Pancreas (tissue), 10 donors: Measurements from ENCODE around the gene NF1. TPM values are rescaled to one million over a fixed set of nuclear protein-coding genes. Genes with fewer than 3 reads are reported as not detected.

ENCODE experiments used
- ATAC-seq, 4 donors: fragments of 200-7000 bp; cut with Tn5 transposase; one replicate each; pipeline versions ENCODE4 v1.8.0 to v1.9.1; 2020; ENCODE audit warnings: mild to moderate bottlenecking in 4 of 4, moderate library complexity in 4 of 4
- DNase-seq, 6 donors: peaks; one replicate each; pipeline ENCODE4 v3.0.0-alpha.2; 2020
- FAIRE-seq: peaks from 2 replicates; lab custom pipeline; 2012; peaks lifted over from hg19 to GRCh38; lab: Jason Lieb, UNC
- H3K27ac ChIP-seq, 4 donors: fragments of 200-600 bp; sonication (generic); 1 replicate in 3 of 4; 2 replicates in 1 of 4; pipeline versions ENCODE4 v1.5.0 to v1.8.0; 2020
- H3K27me3 ChIP-seq, 4 donors: fragments of 200-600 bp; one replicate each; pipeline ENCODE4 v1.8.0; 2021
- H3K36me3 ChIP-seq, 3 donors: fragments of 200-600 bp; sonication (generic) in 1 of 3; one replicate each; pipeline versions ENCODE4 v1.5.0 to v1.8.0; 2020 to 2021
- H3K4me1 ChIP-seq, 3 donors: fragments of 200-600 bp; one replicate each; pipeline ENCODE4 v1.8.0; 2021
- H3K4me3 ChIP-seq, 4 donors: fragments of 200-600 bp; sonication (generic) in 2 of 4; one replicate each; pipeline versions ENCODE4 v1.5.0 to v1.8.0; 2020 to 2021
- H3K9me3 ChIP-seq, 4 donors: fragments of 200-600 bp; one replicate each; pipeline ENCODE4 v1.8.0; 2021
- CTCF ChIP-seq, 4 donors: fragments of 200-600 bp; sonication (generic) in 3 of 4; IDR thresholded peaks; one replicate each; pipeline versions ENCODE4 v1.5.0 to v1.8.0; 2021; ENCODE audit warnings: antibody characterized with exemption in 4 of 4
- WGBS, 2 donors: extraction: QIAGEN DNeasy Blood & Tissue Kit; methylation state at CpG; one replicate each; pipeline ENCODE4 v1.1.7; 2013; 5-methylcytosine and 5-hydroxymethylcytosine counted together
- intact Hi-C, 3 donors: fragments of 100-400 bp; cut with DNase I; formaldehyde crosslinking; loops; one replicate each; pipeline versions ENCODE4 v1.11.1 to v1.14.2; 2022
- polyA plus RNA-seq, 2 donors: library from polyadenylated mRNA; stranded (reverse); fragments of 200-250 nt; gene quantifications; one replicate each; pipeline ENCODE4 v1.2.3, GENCODE V29; 2013
- total RNA-seq, 6 donors: library from RNA; stranded (reverse); fragmentation: NEBNext Ultra II Directional in 4 of 6; extraction: Animal tissue kit (Norgen Biotek cat#: 25700) in 4 of 6; gene quantifications; one replicate each; pipeline versions ENCODE4 v1.2.1 to v1.2.4, GENCODE V29; 2021 to 2023
- donor health status: healthy with polysubstance abuse.
- donor health status: DM: no; HTN: no; CAD: no; lungs with moderate emphysema.
- donor health status: DM: no; HTN: no; CAD: no.
- donor health status: control.
- donor health status: control.
- donor health status: Bipolar disorder and iron deficiency.
- donor health status: DM: yes; HTN: yes; CAD: no.
- donor health status: DM: no; HTN: no; CAD: no.
- donor health status: DM: no; HTN: no; CAD: no.
- donor health status: DM: yes; HTN: yes; CAD: no.

NF1 gene
- total and polyA plus RNA-seq, 8 donors: 6.6 to 38.4 (median 27.8) TPM

GRCh38 chr17:31294231-31294630 lies 199.5 kb downstream of the NF1 start:
- Histone ChIP-seq H3K4me1 (no peaks in the 10 kb centered on the region), H3K27ac (no peak overlapping the region), H3K4me3 (no peak overlapping the region), H3K9me3 (no peaks in the 10 kb centered on the region), H3K36me3 (peaks cover 0 to 4% (median 0%) of the 10 kb centered on the region in 3 donors), H3K27me3 (no peaks in the 10 kb centered on the region)
- ATAC-seq (no peak), DNase-seq (no peak), FAIRE-seq (no peak)
- no peak for TF ChIP-seq CTCF (IDR thresholded peaks at IDR 0.05)
- intact Hi-C loops: no loop called here
- 92 to 94% methylated on average over 3 of the region's 3 CpGs for WGBS, 2 donors

GRCh38 chr17:31294820-31295488 lies 200.2 kb downstream of the NF1 start:
- H3K27me3 ChIP-seq: no peaks in the 10 kb centered on the region
- H3K4me1 ChIP-seq: no peaks in the 10 kb centered on the region
- ATAC-seq: no peak
- no peak overlapping the region for H3K4me3 ChIP-seq
- H3K9me3 ChIP-seq: no peaks in the 10 kb centered on the region
- intact Hi-C loops: no loop called here
- 74 to 79% methylated on average over 3 of the region's 3 CpGs for whole genome bisulfite sequencing, 2 donors
- TF ChIP-seq CTCF (IDR thresholded peaks at IDR 0.05): no peak
- FAIRE-seq: no peak
- DNase-seq: no peak
- no peak overlapping the region for H3K27ac ChIP-seq
- H3K36me3 ChIP-seq: no peaks in the 10 kb centered on the region

GRCh38 chr17:31295489-31295871 lies 200.7 kb downstream of the NF1 start:
- WGBS, 2 donors: 89 to 97% methylated on average over 1 of the region's 1 CpG
- H3K36me3 ChIP-seq: no peaks in the 10 kb centered on the region
- no peak for DNase-seq
- H3K27me3 ChIP-seq: no peaks in the 10 kb centered on the region
- ATAC-seq: no peak
- H3K4me1 ChIP-seq: no peaks in the 10 kb centered on the region
- TF ChIP-seq CTCF (IDR thresholded peaks at IDR 0.05): no peak
- FAIRE-seq: no peak
- H3K27ac ChIP-seq: no peak overlapping the region
- H3K9me3 ChIP-seq: no peaks in the 10 kb centered on the region
- intact Hi-C loops: no loop called here
- no peak overlapping the region for H3K4me3 ChIP-seq

GRCh38 chr17:31296142-31296541 lies 201.4 kb downstream of the NF1 start:
- TF ChIP-seq CTCF (IDR thresholded peaks at IDR 0.05): no peak
- ATAC-seq (no peak), FAIRE-seq (no peak), DNase-seq (no peak)
- H3K4me3 ChIP-seq: no peak overlapping the region
- H3K4me1 ChIP-seq: no peaks in the 10 kb centered on the region
- no peaks in the 10 kb centered on the region for H3K36me3 ChIP-seq
- intact Hi-C loops: no loop called here
- H3K27ac ChIP-seq: no peak overlapping the region
- no peaks in the 10 kb centered on the region for H3K9me3 ChIP-seq
- H3K27me3 ChIP-seq: no peaks in the 10 kb centered on the region
- WGBS, 2 donors: 84 to 90% methylated on average over 2 of the region's 2 CpGs

DNA sequence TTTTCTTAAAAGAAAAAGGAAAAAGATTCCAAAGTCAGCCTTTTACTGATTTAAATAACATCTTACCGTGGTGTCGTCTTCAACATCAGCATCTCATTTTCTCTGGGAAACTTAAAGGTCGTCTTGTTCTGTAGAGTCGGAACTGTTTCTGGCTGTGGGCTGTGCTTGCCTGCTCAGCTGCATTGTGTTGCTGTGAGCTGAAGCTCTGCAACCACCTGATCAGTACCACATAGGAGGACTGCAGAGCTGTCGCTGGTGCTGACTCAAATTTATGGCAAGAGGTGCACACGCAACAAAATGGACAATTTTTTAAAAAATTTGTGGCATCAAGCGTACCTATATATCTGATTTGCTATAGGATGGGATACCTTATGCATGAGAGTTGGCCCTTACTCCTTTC lies 202.3 kb downstream of the NF1 start, which contains the start of gene OMG:
Gene OMG, minus strand, starts transcription at position 150 of the 400 bp plus-strand sequence. CDS start 908 bp downstream, outside the sequence.
- Histone ChIP-seq H3K27me3 (no peaks in the 10 kb centered on the region), H3K36me3 (no peaks in the 10 kb centered on the region), H3K4me3 (no peak within 1 kb of the TSS), H3K27ac (no peak within 1 kb of the TSS), H3K9me3 (no peaks in the 10 kb centered on the region), H3K4me1 (no peaks in the 10 kb centered on the region)
- no peak for DNase-seq
- 90 to 91% methylated on average over 7 of the region's 7 CpGs for WGBS, 2 donors
- no peak for FAIRE-seq
- intact Hi-C loops: no loop called here
- ATAC-seq: no peak
- no peak for TF ChIP-seq CTCF (IDR thresholded peaks at IDR 0.05)
